OCI-LY7 (cell line): ENCODE data around the gene NLRX1.

ENCODE experiments used
- CTCF ChIP-seq: fragments of 200-600 bp; sonication (generic); conservative IDR thresholded peaks from 2 replicates; pipeline ENCODE4 v1.5.1; 2014; ENCODE audit warnings: mild to moderate bottlenecking, antibody characterized with exemption, low read length, moderate library complexity, mixed read lengths
- EZH2phosphoT487 ChIP-seq: fragments of 200-600 bp; sonication (generic); IDR thresholded peaks from 2 replicates; pipeline ENCODE4 v1.6.1; 2018; ENCODE audit warnings: low read depth, borderline replicate concordance, mild to moderate bottlenecking, mixed run types, antibody characterized with exemption, low read length, moderate library complexity, mixed read lengths

- no peak for TF ChIP-seq CTCF
- TF ChIP-seq EZH2phosphoT487: no peak
Observed at GRCh38 chr11:119175493-119176077, 7.1 kb downstream of the NLRX1 start.
